Neutrophil (primary cell): ENCODE measurements around the gene ANKFY1.

ENCODE experiments used
- H3K27ac ChIP-seq: fragments of 200-600 bp; sonication (generic); 2 replicates; pipeline ENCODE4 v1.5.1; 2016; ENCODE audit warnings: mild to moderate bottlenecking, moderate library complexity
- H3K27me3 ChIP-seq: fragments of 200-600 bp; sonication (generic); 2 replicates; pipeline ENCODE4 v1.6.0; 2016; ENCODE audit warnings: mild to moderate bottlenecking
- H3K36me3 ChIP-seq: fragments of 200-600 bp; sonication (generic); 2 replicates; pipeline ENCODE4 v1.5.1; 2017
- H3K4me1 ChIP-seq, 2 experiments: fragments of 200-600 bp in 1 of 2; sonication (generic) in 1 of 2; 1 replicate in 1 of 2; 2 replicates in 1 of 2; pipeline versions ENCODE4 v1.5.1 to v1.6.1; 2013 to 2016; ENCODE audit warnings: low read depth in 1 of 2, low read length in 1 of 2, mild to moderate bottlenecking in 1 of 2, moderate library complexity in 1 of 2; ENCODE audit not compliant: control insufficient read depth in 1 of 2, insufficient read depth in 1 of 2
- H3K4me3 ChIP-seq, 2 experiments: fragments of 200-600 bp in 1 of 2; sonication (generic) in 1 of 2; 1 replicate in 1 of 2; 2 replicates in 1 of 2; pipeline ENCODE4 v1.5.1; 2013 to 2016; ENCODE audit warnings: low read depth in 1 of 2, low read length in 1 of 2, mild to moderate bottlenecking in 1 of 2, moderate library complexity in 1 of 2
- H3K9me3 ChIP-seq: fragments of 200-600 bp; sonication (generic); 2 replicates; pipeline ENCODE4 v1.5.1; 2016
- TF ChIP-seq, protein P1 (sequence below): fragments of 200-600 bp; sonication (generic); IDR thresholded peaks from 2 replicates; pipeline ENCODE4 v1.5.1; 2016; ENCODE audit warnings: antibody characterized with exemption

The ANKFY1 gene

DNA sequence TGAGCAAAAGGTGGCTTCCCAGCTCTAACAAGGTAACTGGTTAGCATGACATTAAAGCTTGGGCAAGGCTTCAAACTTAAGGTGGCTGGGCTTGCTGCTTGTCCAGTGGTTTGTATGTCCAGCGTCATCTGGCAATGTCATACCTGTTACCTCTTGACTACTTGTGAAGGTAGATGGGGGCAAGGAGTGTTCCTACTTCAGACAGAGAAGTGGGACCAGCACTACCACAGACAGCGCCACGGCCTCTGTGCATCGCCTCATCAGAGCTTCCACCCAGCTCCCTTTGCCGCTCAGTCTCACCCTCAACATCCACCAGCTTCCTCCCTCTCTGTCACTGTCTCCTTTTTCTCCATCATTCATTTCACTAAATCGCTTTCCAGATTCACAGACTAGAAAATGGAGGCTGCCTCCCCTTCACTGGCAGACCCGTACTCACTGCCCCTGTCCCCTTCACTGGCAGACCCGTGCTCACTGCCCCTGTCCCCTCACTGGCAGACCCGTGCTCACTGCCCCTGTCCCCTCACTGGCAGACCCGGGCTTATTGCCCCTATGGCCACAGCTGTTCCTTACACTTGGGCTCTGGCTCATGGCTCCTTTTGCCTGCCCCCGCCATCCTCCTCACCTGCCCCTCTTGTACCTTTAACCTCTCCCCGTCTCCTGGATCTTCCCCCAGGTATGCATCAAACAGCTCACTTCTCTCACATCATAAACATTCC, 106.0 kb downstream of the ANKFY1 start:
- H3K27ac ChIP-seq = no peak overlapping the region
- TF ChIP-seq, protein P1, sequence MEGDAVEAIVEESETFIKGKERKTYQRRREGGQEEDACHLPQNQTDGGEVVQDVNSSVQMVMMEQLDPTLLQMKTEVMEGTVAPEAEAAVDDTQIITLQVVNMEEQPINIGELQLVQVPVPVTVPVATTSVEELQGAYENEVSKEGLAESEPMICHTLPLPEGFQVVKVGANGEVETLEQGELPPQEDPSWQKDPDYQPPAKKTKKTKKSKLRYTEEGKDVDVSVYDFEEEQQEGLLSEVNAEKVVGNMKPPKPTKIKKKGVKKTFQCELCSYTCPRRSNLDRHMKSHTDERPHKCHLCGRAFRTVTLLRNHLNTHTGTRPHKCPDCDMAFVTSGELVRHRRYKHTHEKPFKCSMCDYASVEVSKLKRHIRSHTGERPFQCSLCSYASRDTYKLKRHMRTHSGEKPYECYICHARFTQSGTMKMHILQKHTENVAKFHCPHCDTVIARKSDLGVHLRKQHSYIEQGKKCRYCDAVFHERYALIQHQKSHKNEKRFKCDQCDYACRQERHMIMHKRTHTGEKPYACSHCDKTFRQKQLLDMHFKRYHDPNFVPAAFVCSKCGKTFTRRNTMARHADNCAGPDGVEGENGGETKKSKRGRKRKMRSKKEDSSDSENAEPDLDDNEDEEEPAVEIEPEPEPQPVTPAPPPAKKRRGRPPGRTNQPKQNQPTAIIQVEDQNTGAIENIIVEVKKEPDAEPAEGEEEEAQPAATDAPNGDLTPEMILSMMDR = no peak
- no peak overlapping the region for H3K4me3 ChIP-seq
- H3K27me3 ChIP-seq = no peaks in the 10 kb centered on the region
- H3K4me1 ChIP-seq = peaks cover 20 to 22% of the 10 kb centered on the region in 2 experiments
- H3K9me3 ChIP-seq = no peaks in the 10 kb centered on the region
- H3K36me3 ChIP-seq = no peaks in the 10 kb centered on the region

DNA sequence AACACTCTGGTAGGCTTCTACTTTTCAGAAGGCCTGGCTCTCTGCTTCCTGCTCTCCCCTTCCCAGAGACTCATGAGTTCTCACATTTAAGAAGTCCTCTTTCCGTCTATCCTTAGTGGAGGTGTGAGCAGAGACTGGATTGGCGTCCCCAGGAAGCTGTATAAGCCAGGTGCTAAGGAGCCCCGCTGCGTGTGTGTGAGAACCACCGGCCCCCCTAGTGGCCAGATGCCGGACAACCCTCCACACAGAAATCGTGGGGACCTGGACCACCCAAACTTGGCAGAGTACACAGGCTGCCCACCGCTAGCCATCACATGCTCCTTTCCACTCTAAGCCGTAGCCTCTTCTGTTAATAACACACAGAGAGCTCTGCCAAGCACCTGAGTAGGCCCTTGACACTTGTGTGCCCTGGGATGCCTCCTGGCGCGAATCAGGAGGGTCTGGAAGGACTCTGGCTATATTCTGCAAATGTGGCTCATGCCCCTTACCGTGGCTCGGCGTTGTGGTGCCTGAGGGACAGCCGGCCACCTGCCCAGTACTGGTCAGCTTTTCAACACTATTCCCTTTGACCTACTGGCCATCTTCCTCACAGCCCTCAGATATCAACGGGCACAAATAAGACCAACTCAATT, 106.9 kb downstream of the ANKFY1 start:
- TF ChIP-seq, protein P1 = no peak
- H3K27ac ChIP-seq = no peak overlapping the region
- no peak overlapping the region for H3K4me3 ChIP-seq
- no peaks in the 10 kb centered on the region for H3K9me3 ChIP-seq
- no peaks in the 10 kb centered on the region for H3K27me3 ChIP-seq
- H3K4me1 ChIP-seq = peaks cover 11 to 13% of the 10 kb centered on the region in 2 experiments
- H3K36me3 ChIP-seq = no peaks in the 10 kb centered on the region

DNA sequence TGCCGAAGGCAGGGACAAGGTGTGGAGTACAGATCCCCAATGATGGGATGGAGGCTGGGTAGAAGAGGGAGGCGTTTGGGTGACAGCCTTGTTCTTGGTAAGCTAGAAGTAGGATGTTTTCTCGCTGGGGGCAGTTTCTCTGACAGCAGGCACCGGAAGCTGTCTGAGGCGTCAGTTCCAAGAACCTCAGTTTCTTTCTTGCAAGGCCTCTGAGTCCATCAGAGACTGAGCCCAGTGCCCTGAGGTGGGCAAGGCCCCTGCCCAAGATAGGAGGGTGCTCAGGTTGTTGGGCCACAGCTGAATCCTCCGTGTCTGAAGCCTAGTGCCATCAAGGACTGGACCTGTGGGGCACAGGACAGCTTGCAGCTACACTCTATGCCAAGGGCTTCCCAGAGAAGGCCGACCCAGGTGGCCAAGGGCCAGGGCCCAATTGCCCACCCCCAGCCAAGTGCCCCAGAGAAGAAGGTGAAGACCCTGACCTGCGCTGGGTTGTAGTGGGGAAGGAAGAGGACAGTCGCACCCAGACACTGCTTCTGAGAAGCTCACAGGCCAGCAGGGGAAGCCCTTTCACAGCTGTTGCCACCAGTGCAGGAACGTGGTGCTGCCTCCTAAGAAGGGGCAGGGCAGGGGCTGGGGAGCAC, 107.7 kb downstream of the ANKFY1 start:
- Histone ChIP-seq H3K27ac (no peak overlapping the region), H3K4me1 (peaks cover 5 to 6% of the 10 kb centered on the region in 2 experiments), H3K4me3 (no peak overlapping the region), H3K36me3 (no peaks in the 10 kb centered on the region), H3K9me3 (no peaks in the 10 kb centered on the region), H3K27me3 (no peaks in the 10 kb centered on the region)
- TF ChIP-seq, protein P1 = no peak

DNA sequence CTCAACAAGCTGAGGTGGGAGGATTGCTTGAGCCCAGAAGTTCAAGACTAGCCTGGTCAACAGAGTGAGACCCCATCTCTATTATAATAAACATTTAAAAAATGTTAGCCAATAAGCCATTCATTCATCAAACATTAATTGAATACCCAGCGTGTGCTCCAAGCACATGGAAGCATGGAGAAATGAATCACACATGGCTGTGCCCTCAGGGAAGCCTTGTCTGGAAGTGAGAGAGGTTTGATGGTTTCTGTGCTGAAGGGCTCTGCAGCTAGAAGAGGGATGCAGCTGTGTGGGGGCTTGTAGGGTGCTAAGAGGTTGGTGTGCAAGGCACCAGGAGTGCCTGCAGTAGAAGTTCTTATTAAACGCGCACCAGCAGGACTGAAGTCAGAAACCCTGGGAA, 109.6 kb downstream of the ANKFY1 start:
- Histone ChIP-seq H3K4me3 (no peak overlapping the region), H3K36me3 (no peaks in the 10 kb centered on the region)
- TF ChIP-seq, protein P1 = no peak

DNA sequence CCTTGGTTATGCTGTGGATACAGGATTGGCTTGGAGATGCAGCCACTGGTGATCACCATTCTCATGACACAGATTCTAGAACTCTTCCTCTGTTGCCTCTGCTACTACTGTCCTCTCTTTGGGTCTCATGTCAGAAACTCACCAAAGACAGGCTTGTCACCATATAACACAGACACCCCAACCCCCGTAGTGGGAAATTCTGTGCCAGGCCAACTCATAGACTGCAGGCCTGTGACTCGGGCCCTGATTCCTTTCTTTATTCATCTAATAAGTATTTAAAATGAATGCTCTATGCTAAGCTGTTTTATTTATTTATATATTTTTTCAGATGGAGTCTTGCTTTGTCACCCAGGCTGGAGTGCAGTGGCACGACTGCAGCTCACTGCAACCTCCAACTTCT, 111.3 kb downstream of the ANKFY1 start:
- no peak overlapping the region for H3K4me3 ChIP-seq
- TF ChIP-seq, protein P1 = no peak
- no peaks in the 10 kb centered on the region for H3K27me3 ChIP-seq
- H3K36me3 ChIP-seq = no peaks in the 10 kb centered on the region
- H3K27ac ChIP-seq = no peak overlapping the region
- no peaks in the 10 kb centered on the region for H3K9me3 ChIP-seq
- H3K4me1 ChIP-seq = peaks cover 29 to 34% of the 10 kb centered on the region in 2 experiments

More for the DNA sequence above, 109.6 kb downstream of the ANKFY1 start:
- Histone ChIP-seq H3K27ac (no peak overlapping the region), H3K4me1 (peaks cover 20% of the 10 kb centered on the region in 2 experiments), H3K27me3 (no peaks in the 10 kb centered on the region), H3K9me3 (no peaks in the 10 kb centered on the region)
